WTC11 (cell line): ENCODE results near the gene COPZ1. TPM values are rescaled to one million over a fixed set of nuclear protein-coding genes. Genes with fewer than 3 reads are reported as not detected.

ENCODE experiments used
- ATAC-seq: fragments of 200-7000 bp; cut with Tn5 transposase; 2 replicates; pipeline ENCODE4 v1.10.0; 2021; ENCODE audit warnings: mild to moderate bottlenecking, moderate library complexity
- CTCF ChIA-PET: fragments of 300-600 bp; sonication (Branson Sonifier 250); formaldehyde crosslinking; loops from one replicate; lab custom pipeline; 2021; ENCODE audit warnings: antibody characterized with exemption; lab: Charles Lee
- POLR2A ChIA-PET: fragments of 350-600 bp; sonication (Branson Sonifier 250); formaldehyde crosslinking; loops from one replicate; lab custom pipeline; 2021; ENCODE audit warnings: antibody characterized with exemption; lab: Charles Lee
- DNase-seq: peaks from one replicate; pipeline ENCODE4 v3.0.0; 2021; ENCODE audit warnings: low spot score
- H3K27ac Mint-ChIP-seq: 2 replicates; pipeline ENCODE4 v1.8.0; 2021; ENCODE audit warnings: mixed read lengths
- H3K27me3 Mint-ChIP-seq: 2 replicates; pipeline ENCODE4 v1.8.0; 2021; ENCODE audit warnings: low read depth, mild to moderate bottlenecking, moderate library complexity, mixed read lengths
- H3K36me3 Mint-ChIP-seq: 2 replicates; pipeline ENCODE4 v1.8.0; 2021; ENCODE audit warnings: mixed read lengths
- H3K4me1 Mint-ChIP-seq: 2 replicates; pipeline ENCODE4 v1.8.0; 2022; ENCODE audit warnings: mixed read lengths
- H3K4me3 Mint-ChIP-seq: 2 replicates; pipeline ENCODE4 v1.8.0; 2021; ENCODE audit warnings: mild to moderate bottlenecking, moderate library complexity, mixed read lengths
- H3K9me3 Mint-ChIP-seq: 2 replicates; pipeline ENCODE4 v1.8.0; 2021; ENCODE audit warnings: mixed read lengths
- CDX4 ChIP-seq: fragments of 250-450 bp; sonication (Bioruptor Pico); IDR thresholded peaks from 2 replicates; pipeline ENCODE4 v1.9.0; 2021; ENCODE audit warnings: moderate library complexity, mild to moderate bottlenecking, inconsistent platforms, borderline replicate concordance
- CTCF ChIP-seq: fragments of 200-600 bp; IDR thresholded peaks from 2 replicates; pipeline ENCODE4 v1.8.0; 2022; ENCODE audit warnings: antibody characterized with exemption
- E2F4 ChIP-seq: sonication (generic); formaldehyde crosslinking; IDR thresholded peaks from 2 replicates; pipeline ENCODE4 v1.8.1; 2022; ENCODE audit warnings: low read depth, mild to moderate bottlenecking, moderate library complexity, missing genetic modification reagents, borderline replicate concordance
- GABPB1 ChIP-seq: sonication (generic); formaldehyde crosslinking; IDR thresholded peaks from 2 replicates; pipeline ENCODE4 v1.8.1; 2023; ENCODE audit warnings: mild to moderate bottlenecking, missing genetic modification reagents
- GTF2I ChIP-seq: fragments of 250-450 bp; sonication (Bioruptor Pico); conservative IDR thresholded peaks from 2 replicates; pipeline ENCODE4 v1.4.0; 2021; ENCODE audit warnings: mild to moderate bottlenecking
- IRF2 ChIP-seq: sonication (generic); formaldehyde crosslinking; IDR thresholded peaks from 2 replicates; pipeline ENCODE4 v1.8.0; 2022; ENCODE audit warnings: low read depth, missing genetic modification reagents, borderline replicate concordance
- JUN ChIP-seq: sonication (generic); formaldehyde crosslinking; IDR thresholded peaks from 2 replicates; pipeline ENCODE4 v1.8.0; 2023; ENCODE audit warnings: mild to moderate bottlenecking, missing genetic modification reagents
- MXD4 ChIP-seq: fragments of 250-450 bp; sonication (Bioruptor Pico); IDR thresholded peaks from 2 replicates; pipeline ENCODE4 v1.8.0; 2021; ENCODE audit warnings: mild to moderate bottlenecking, moderate library complexity, borderline replicate concordance
- NFATC4 ChIP-seq: fragments of 250-450 bp; sonication (Bioruptor Pico); IDR thresholded peaks from 2 replicates; pipeline ENCODE4 v1.9.0; 2021; ENCODE audit warnings: mild to moderate bottlenecking
- PREB ChIP-seq: sonication (generic); formaldehyde crosslinking; IDR thresholded peaks from 2 replicates; pipeline ENCODE4 v1.8.1; 2022; ENCODE audit warnings: mild to moderate bottlenecking, missing genetic modification reagents, moderate library complexity, borderline replicate concordance
- SP1 ChIP-seq: sonication (generic); formaldehyde crosslinking; conservative IDR thresholded peaks from 2 replicates; pipeline ENCODE4 v1.8.1; 2022; ENCODE audit warnings: missing genetic modification reagents
- USF1 ChIP-seq: sonication (generic); formaldehyde crosslinking; IDR thresholded peaks from 2 replicates; pipeline ENCODE4 v1.8.0; 2022; ENCODE audit warnings: mild to moderate bottlenecking, missing genetic modification reagents
- USF2 ChIP-seq: sonication (generic); formaldehyde crosslinking; IDR thresholded peaks from 2 replicates; pipeline ENCODE4 v1.8.1; 2023; ENCODE audit warnings: mild to moderate bottlenecking, missing genetic modification reagents, moderate library complexity
- ZNF317 ChIP-seq: sonication (generic); formaldehyde crosslinking; IDR thresholded peaks from 2 replicates; pipeline ENCODE4 v1.8.1; 2023; ENCODE audit warnings: low read depth, mild to moderate bottlenecking, moderate library complexity, missing genetic modification reagents, borderline replicate concordance
- ZNF396 ChIP-seq: fragments of 250-450 bp; sonication (Bioruptor Pico); IDR thresholded peaks from 2 replicates; pipeline ENCODE4 v1.8.0; 2021; ENCODE audit warnings: mild to moderate bottlenecking, moderate library complexity, borderline replicate concordance
- ZNF416 ChIP-seq: fragments of 250-450 bp; sonication (Bioruptor Pico); IDR thresholded peaks from 2 replicates; pipeline ENCODE4 v1.9.0; 2021; ENCODE audit warnings: mild to moderate bottlenecking, inconsistent platforms
- total RNA-seq: library from RNA; stranded (reverse); gene quantifications from 3 replicates; pipeline ENCODE4 v1.2.3, GENCODE V29; 2021

Gene COPZ1
- total RNA-seq, 1 experiment from 2014 or later, result 98.2 TPM

- POLR2A ChIA-PET, result interaction anchor here (0.6 to 1.2 kb wide), 2 partner anchors 14 to 134 kb away, joined by 3 to 4 read pairs; no protein-coding TSS in a partner anchor
Measured at GRCh38 chr12:54393207-54393609, 68.3 kb downstream of the COPZ1 start.

GRCh38 chr12:54393743-54394142 lies 68.8 kb downstream of the COPZ1 start:
- H3K9me3 Mint-ChIP-seq, result no peaks in the 10 kb centered on the region
- H3K27me3 Mint-ChIP-seq, result peaks cover 19% of the 10 kb centered on the region
- H3K27ac Mint-ChIP-seq, result no peak overlapping the region
- peaks cover 40% of the 10 kb centered on the region for H3K4me1 Mint-ChIP-seq
- H3K4me3 Mint-ChIP-seq, result no peak overlapping the region
- TF ChIP-seq JUN (no peak), USF2 (CRISPR knock-in tag) (no peak), E2F4 (CRISPR knock-in tag) (no peak), CTCF (no peak), USF1 (CRISPR knock-in tag) (no peak)
- H3K36me3 Mint-ChIP-seq, result peaks cover 18% of the 10 kb centered on the region
- POLR2A ChIA-PET, result no interaction called here
- ATAC-seq (no peak), DNase-seq (no peak)
- CTCF ChIA-PET, result interaction anchor here (0.5 to 4.3 kb wide), 24 partner anchors 8 to 186 kb away, joined by 3 to 50 read pairs (median 4); partner anchors contain the start of genes COPZ1, NCKAP1L and ZNF385A

More at GRCh38 chr12:54393207-54393609, 68.3 kb downstream of the COPZ1 start:
- no peak for ATAC-seq
- no peak overlapping the region for H3K4me3 Mint-ChIP-seq
- no peak for DNase-seq
- TF ChIP-seq NFATC4 (CRISPR knock-in tag) (no peak), MXD4 (CRISPR knock-in tag) (no peak), ZNF396 (CRISPR knock-in tag) (no peak), ZNF317 (CRISPR knock-in tag) (no peak), PREB (CRISPR knock-in tag) (no peak), ZNF416 (CRISPR knock-in tag) (no peak), IRF2 (no peak)
- CTCF ChIA-PET, result interaction anchor here (0.5 to 4.3 kb wide), 24 partner anchors 8 to 186 kb away, joined by 3 to 50 read pairs (median 4); partner anchors contain the start of genes COPZ1, NCKAP1L and ZNF385A
- H3K36me3 Mint-ChIP-seq, result peaks cover 15% of the 10 kb centered on the region
- H3K9me3 Mint-ChIP-seq, result no peaks in the 10 kb centered on the region
- peaks cover 19% of the 10 kb centered on the region for H3K27me3 Mint-ChIP-seq
- H3K4me1 Mint-ChIP-seq, result peaks cover 45% of the 10 kb centered on the region
- H3K27ac Mint-ChIP-seq, result no peak overlapping the region

GRCh38 chr12:54394281-54394719 lies 69.4 kb downstream of the COPZ1 start:
- Mint-ChIP-seq H3K9me3 (no peaks in the 10 kb centered on the region), H3K36me3 (peaks cover 21% of the 10 kb centered on the region), H3K27ac (no peak overlapping the region), H3K4me3 (no peak overlapping the region), H3K27me3 (peaks cover 19% of the 10 kb centered on the region), H3K4me1 (peaks cover 34% of the 10 kb centered on the region)
- CTCF ChIA-PET, result interaction anchor here (0.8 to 4.3 kb wide), 16 partner anchors 8 to 185 kb away, joined by 3 to 50 read pairs (median 4); partner anchors contain the start of gene NCKAP1L
- POLR2A ChIA-PET, result no interaction called here
- ATAC-seq, result peak; percentile 26
- DNase-seq, result peak; percentile 80
- TF ChIP-seq CTCF (peak; percentile 59), SP1 (CRISPR knock-in tag) (no peak), CDX4 (CRISPR knock-in tag) (no peak), GTF2I (CRISPR knock-in tag) (0 out of 2 replicates have a peak, but pooled peaks have one; percentile 10), GABPB1 (CRISPR knock-in tag) (no peak)
